Left cardiac atrium (tissue), 4 donors: Measurements from ENCODE around the gene MSANTD2. TPM values are rescaled to one million over a fixed set of nuclear protein-coding genes. Genes with fewer than 3 reads are reported as not detected.
A peak's percentile ranks its signal among the peaks of the same experiment; 100 is the strongest.

Experiments
- ATAC-seq, 2 donors: fragments of 200-7000 bp; cut with Tn5 transposase; one replicate each; pipeline ENCODE4 v1.9.1; 2020; ENCODE audit warnings: mild to moderate bottlenecking in 2 of 2, moderate library complexity in 2 of 2
- DNase-seq: peaks from one replicate; pipeline ENCODE4 v3.0.0-alpha.2; 2020
- intact Hi-C, 2 donors: fragments of 100-400 bp; cut with DNase I; formaldehyde crosslinking; loops; one replicate each; pipeline versions ENCODE4 v1.14.1 to v1.15.1; 2022 to 2023
- total RNA-seq, 2 donors: library from RNA; stranded (reverse); fragmentation: NEBNext Ultra II Directional; extraction: Animal tissue kit (Norgen Biotek cat#: 25700); gene quantifications; one replicate each; pipeline ENCODE4 v1.2.1, GENCODE V29; 2021
- donor health status: DM: no; HTN: yes; CAD: no.
- donor health status: DM: no; HTN: yes; CAD: no; lungs with severe emphysema.
- donor health status: DM: yes; HTN: yes; CAD: no.
- donor health status: Dilated cardiomyopathy.

The MSANTD2 gene
- total RNA-seq, 2 donors from 2014 or later: 4.3 to 5.5 TPM

GRCh38 chr11:124746621-124747243 lies 53.5 kb downstream of the MSANTD2 start:
- intact Hi-C loops: no loop called here
- peak; percentile 79 for DNase-seq
- peak; percentile 85 to 89 for ATAC-seq

GRCh38 chr11:124745835-124746620 lies 54.2 kb downstream of the MSANTD2 start:
- DNase-seq (no peak), ATAC-seq (peak in 1 of 2 donors; percentile 9)
- intact Hi-C loops: no loop called here

GRCh38 chr11:124745270-124745834 lies 54.9 kb downstream of the MSANTD2 start:
- intact Hi-C loops: no loop called here
- no peak for ATAC-seq
- DNase-seq: no peak

GRCh38 chr11:124743050-124743449 lies 57.2 kb downstream of the MSANTD2 start:
- ATAC-seq: no peak
- intact Hi-C loops: no loop called here
- DNase-seq: no peak

- DNase-seq: no peak
- ATAC-seq: no peak
- intact Hi-C loops: no loop called here
These were observed 57.7 kb downstream of the MSANTD2 start for GRCh38 chr11:124742555-124742954.

- intact Hi-C loops: no loop called here
- ATAC-seq (peak; percentile 45 to 57), DNase-seq (no peak)
These were observed 59.8 kb downstream of the MSANTD2 start for GRCh38 chr11:124740277-124740882.

GRCh38 chr11:124739479-124740276 lies 60.5 kb downstream of the MSANTD2 start, which contains the start of gene NRGN:
TSS of gene NRGN (plus strand) at chr11:124739942. CDS start at chr11:124740085, 143 bp downstream.
- ATAC-seq (peak; percentile 99), DNase-seq (peak; percentile 94)
- intact Hi-C loops: no loop called here

GRCh38 chr11:124738713-124739478 lies 61.3 kb downstream of the MSANTD2 start:
- DNase-seq (no peak), ATAC-seq (no peak)

GRCh38 chr11:124737638-124738305 lies 62.4 kb downstream of the MSANTD2 start:
- no peak for ATAC-seq
- no peak for DNase-seq
- intact Hi-C loops: no loop called here

More at GRCh38 chr11:124738713-124739478, 61.3 kb downstream of the MSANTD2 start:
- intact Hi-C loops: no loop called here

GRCh38 chr11:124736736-124737135 lies 63.5 kb downstream of the MSANTD2 start:
- no peak for DNase-seq
- no peak for ATAC-seq
- intact Hi-C loops: no loop called here

GRCh38 chr11:124732230-124732629 lies 68.0 kb downstream of the MSANTD2 start:
- ATAC-seq: peak in 1 of 2 donors; percentile 65
- intact Hi-C loops: no loop called here
- no peak for DNase-seq

- ATAC-seq: no peak
- intact Hi-C loops: no loop called here
- DNase-seq: no peak
These were observed 70.6 kb downstream of the MSANTD2 start for GRCh38 chr11:124729571-124729970.

GRCh38 chr11:124728134-124728533 lies 72.1 kb downstream of the MSANTD2 start:
- intact Hi-C loops: no loop called here
- DNase-seq: no peak
- no peak for ATAC-seq

GRCh38 chr11:124727474-124727873 lies 72.7 kb downstream of the MSANTD2 start:
- intact Hi-C loops: no loop called here
- no peak for DNase-seq
- ATAC-seq: no peak

GRCh38 chr11:124725719-124726105 lies 74.5 kb downstream of the MSANTD2 start:
- DNase-seq (no peak), ATAC-seq (peak; percentile 69 to 89)
- intact Hi-C loops: no loop called here

- no peak for DNase-seq
- peak; percentile 52 to 67 for ATAC-seq
- intact Hi-C loops: no loop called here
These were observed 75.1 kb downstream of the MSANTD2 start for GRCh38 chr11:124724979-124725718.

- ATAC-seq (no peak), DNase-seq (no peak)
- intact Hi-C loops: no loop called here
These were observed 78.0 kb downstream of the MSANTD2 start for GRCh38 chr11:124722176-124722575.
